CD4-positive, alpha-beta T cell treated with Interleukin-21 for 1 hour (primary cell): Measurements from ENCODE around the gene SH3D19.

Experiments used
- DNase-seq: peaks from one replicate; pipeline ENCODE4 v3.0.0-alpha.2; 2020

SH3D19 gene

GRCh38 chr4:151227731-151228130, 97.7 kb downstream of the SH3D19 start:
- DNase-seq = no peak

GRCh38 chr4:151227172-151227571, 98.2 kb downstream of the SH3D19 start:
- no peak for DNase-seq

GRCh38 chr4:151226004-151226932, 99.1 kb downstream of the SH3D19 start:
- no peak for DNase-seq

- DNase-seq = no peak
These were observed 101.9 kb downstream of the SH3D19 start for GRCh38 chr4:151223465-151223864.

GRCh38 chr4:151219948-151220347, 105.5 kb downstream of the SH3D19 start:
- no peak for DNase-seq

GRCh38 chr4:151219091-151219490, 106.3 kb downstream of the SH3D19 start:
- no peak for DNase-seq

- no peak for DNase-seq
These were observed 107.1 kb downstream of the SH3D19 start for GRCh38 chr4:151218343-151218742.

DNA sequence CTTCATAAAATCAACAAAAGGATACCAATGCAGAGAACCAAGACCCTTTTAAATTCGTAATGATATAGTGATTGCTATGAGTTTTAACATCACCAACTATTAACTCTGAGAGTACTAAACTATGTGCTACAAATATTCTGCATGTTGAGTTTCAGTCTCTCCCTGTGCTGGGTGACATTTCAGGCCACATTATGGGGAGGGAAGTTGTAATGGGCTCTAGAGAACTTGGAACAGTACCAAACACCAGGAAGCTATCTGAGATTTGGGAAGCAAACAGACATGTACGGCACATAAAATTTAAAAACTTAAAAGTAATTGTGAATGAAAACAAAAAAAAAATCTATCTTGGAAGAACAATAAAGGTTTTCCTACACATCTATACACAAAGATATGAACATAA, 108.1 kb downstream of the SH3D19 start:
- DNase-seq = no peak

DNA sequence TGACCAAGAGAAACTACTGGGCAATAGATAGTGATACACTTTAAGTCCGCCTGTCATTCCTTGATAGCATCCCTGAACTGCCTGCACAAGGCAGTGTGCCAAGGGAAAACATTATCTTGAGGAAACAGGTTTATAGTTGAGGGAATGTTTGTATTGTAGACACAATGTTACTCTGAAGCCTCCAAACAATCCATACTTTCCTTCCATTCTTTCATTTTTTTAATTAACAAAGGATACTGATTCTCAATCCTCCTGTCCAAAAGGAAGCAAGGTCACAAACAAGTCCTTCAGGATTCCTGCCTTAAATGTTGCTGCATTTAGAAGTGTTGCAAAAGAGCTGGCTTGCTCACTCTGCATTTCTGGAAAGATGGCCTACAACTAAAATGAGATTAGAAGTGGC, 110.1 kb downstream of the SH3D19 start:
- no peak for DNase-seq

GRCh38 chr4:151207868-151208267, 117.5 kb downstream of the SH3D19 start:
- DNase-seq = no peak

GRCh38 chr4:151207186-151207585, 118.2 kb downstream of the SH3D19 start:
- no peak for DNase-seq

GRCh38 chr4:151206241-151207005, 119.0 kb downstream of the SH3D19 start:
- no peak for DNase-seq

GRCh38 chr4:151205722-151206121, 119.7 kb downstream of the SH3D19 start:
- DNase-seq = no peak

DNA sequence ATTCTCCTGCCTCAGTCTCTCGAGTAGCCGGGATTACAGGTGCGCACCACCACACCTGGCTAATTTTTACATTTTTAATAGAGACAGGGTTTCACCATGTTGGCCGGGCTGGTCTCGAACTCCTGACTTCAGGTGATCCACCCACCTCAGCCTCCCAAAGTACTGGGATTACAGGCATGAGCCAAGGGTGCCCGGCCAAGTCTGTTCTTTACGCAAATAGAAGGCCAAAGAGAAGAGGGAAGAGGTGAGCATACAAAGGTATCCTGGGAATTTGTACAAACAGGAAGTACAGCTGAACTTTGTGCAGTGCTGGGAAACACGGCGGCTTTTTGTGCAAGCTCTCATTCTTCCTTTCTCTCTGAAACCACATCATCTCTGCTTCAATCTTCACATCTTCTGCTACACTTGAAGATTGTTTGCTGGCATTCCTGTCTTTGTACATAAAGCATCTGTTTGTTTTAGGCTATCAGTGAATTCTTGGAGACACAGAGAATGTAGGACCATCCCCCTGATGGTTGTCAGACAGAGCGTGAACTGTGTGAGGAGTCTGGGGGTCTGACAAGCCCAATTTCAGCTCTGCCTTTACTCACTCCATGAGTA, 120.4 kb downstream of the SH3D19 start:
- DNase-seq = no peak

DNA sequence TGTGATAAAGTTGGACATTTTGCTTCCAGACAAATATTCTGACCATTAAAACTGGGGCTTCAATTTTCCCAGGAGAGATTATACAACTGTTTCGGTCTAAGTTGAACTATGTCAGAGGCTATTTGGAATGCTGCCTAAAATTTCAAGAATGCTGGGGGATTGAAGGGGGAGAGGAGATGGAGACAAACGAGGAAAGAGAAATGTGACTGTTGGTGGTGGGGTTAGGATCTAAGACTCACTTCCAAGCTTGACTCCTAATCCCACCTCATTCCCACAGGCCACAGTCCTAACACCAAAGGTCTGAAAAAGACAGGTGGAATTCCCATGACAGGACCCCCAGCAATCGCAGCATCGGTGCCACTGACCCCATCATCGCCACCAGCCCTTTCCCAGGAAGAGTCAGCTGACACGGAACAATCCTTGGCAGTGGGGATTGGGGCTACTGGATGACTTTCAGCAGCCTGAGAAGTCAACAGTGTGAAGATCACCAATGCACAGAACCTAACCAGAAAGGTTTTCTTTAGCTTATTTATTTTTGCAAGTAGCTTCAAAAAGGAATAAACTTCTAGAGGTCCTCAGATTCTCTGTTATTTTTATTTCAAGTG, 122.5 kb downstream of the SH3D19 start:
- no peak for DNase-seq

- DNase-seq = no peak
These were observed 123.0 kb downstream of the SH3D19 start for GRCh38 chr4:151202381-151202780.

DNA sequence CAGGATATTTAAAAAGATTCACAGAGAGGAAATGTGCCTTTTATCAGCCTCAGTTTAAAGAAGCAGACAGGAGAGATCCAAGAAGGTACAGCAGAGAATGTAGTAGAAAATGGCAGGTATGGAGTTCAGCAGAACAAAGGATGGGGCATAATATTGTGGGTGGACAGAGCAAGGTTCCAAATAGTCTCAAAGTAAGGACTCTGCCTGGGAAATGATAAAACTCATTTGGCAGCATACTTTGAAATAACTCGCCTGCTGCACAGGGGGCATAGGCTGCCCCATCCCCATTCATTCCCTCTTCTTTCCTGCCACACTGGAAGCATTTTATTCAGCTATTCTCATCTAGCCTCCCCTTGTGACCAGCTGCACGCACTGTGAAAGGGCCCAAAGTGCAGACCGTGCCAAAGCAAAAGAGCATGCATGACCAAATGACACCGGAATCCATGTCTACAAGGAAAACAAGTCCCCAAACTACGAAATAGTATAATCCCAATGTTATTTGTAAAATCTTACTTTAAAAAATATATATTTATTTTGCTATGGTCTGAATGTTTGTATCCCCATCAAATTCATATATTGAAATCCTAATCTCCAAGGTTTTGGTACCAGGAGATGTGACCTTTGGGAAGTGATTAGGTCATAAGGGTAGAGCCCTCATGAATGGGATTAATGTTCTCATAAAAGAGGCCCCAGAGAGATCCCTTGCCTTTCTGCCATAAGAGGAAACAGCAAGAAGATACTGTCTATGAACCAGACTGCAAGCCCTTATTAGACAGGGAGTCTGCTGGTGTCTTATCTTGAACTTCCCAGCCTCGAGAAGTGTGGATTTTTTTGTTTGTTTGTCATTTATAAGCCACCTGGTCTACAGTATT, 125.8 kb downstream of the SH3D19 start:
- no peak for DNase-seq

- no peak for DNase-seq
These were observed 126.7 kb downstream of the SH3D19 start for GRCh38 chr4:151198748-151199147.

DNA sequence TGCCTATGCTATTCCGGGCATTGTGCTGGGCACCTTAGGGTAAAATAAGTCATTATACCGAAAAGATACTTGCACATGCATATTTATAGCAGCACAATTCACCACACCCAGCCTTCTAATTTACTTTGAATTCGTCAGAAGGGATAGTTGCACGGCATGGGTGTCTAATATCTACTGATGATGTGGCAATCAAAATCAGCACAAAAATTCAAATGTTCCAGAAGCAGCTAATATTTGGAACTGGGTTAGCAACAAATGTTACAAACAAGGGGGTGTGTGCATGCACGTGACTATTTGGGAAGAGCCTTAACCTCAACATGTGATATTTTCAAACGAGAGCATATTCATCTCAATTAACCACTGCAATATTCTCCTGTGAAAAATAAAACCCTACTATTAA, 128.2 kb downstream of the SH3D19 start:
- DNase-seq = no peak

DNA sequence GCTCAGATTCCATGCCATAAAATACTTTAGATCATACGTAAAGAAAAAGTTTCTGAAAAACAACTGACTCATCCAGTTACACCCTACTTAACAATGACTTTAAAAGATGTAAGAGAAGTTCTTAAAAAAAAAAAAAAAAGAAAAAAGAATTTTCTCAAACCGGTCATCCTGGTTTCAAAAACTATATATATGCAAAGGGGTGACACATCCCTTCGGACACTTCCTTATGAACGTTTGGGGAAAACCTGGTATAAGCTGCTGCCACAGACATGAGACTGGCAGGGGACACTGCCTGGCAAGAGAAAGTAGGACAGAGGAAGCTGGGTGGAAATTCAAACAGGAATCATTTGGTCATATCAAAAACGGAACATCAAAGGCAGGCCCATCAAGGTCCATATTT, 129.6 kb downstream of the SH3D19 start:
- no peak for DNase-seq

DNA sequence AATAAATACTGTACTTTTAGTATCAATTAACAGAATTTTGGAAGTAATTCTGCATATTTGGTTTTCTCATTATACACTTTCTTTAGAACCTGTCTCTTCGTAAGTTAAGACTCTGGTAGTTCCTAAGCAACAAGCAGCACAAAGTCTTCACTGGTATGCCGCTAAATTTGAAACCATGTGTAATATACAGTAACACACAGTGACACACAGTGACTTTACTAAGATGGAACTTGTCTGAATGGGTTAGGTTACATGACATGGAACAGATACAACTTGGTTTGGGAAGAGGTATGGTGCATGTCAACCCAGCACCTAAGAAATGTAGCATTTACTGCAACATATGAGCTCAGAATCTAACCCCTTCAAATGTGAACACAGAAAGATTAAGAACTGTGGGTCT, 132.0 kb downstream of the SH3D19 start:
- no peak for DNase-seq

DNA sequence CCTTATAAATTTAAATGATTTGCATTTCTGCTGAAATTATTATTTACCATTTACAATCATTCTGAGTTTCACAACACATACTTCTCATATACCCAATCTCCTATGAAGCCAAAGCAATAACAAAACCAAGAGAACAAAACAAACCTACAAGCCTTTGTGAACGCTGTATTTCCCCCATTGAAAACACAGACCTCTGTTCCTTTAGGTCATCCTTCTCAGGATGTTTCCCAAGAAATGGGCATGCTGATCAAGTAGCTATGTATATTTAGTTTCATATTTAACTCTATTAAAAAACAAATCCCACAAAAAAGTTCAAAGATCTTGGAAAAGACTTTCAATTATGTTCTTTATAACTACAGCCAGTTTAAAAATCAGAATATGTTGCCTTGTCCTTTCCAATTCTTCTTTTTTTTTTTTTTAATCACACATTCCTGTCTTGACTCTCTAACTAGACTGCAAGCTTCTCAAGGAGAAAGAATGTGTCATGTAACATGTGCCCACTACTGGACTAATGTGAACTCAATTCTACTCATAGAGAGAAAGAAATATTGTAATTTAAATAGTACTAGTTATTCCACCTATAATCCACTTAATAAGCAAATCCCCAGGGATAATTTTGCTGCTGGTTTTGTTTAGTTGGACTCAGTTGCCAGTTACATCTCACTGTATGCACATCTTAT, 132.7 kb downstream of the SH3D19 start:
- DNase-seq = no peak
